Natural killer cell (primary cell): Measurements from ENCODE around the gene CEMIP. TPM values are rescaled to one million over a fixed set of nuclear protein-coding genes. Genes with fewer than 3 reads are reported as not detected.

Experiments used
- ATAC-seq, 3 donors: fragments of 150-1000 bp in 2 of 3; fragments of 200-7000 bp in 1 of 3; cut with Tn5 transposase; 1 replicate in 1 of 3; 2 replicates in 2 of 3; pipeline ENCODE4 v1.10.0; 2021; ENCODE audit warnings: mild to moderate bottlenecking in 2 of 3, moderate library complexity in 2 of 3
- DNase-seq, 2 donors: peaks; one replicate each; pipeline versions ENCODE4 v3.0.0 to v3.0.0-alpha.2; 2013 to 2021; ENCODE audit warnings: mixed read lengths in 1 of 2
- H3K27ac ChIP-seq: one replicate; pipeline ENCODE4 v1.5.1; 2013; ENCODE audit warnings: mild to moderate bottlenecking, low read length
- H3K27me3 ChIP-seq: one replicate; pipeline ENCODE4 v1.6.1; 2013; ENCODE audit warnings: low read length; ENCODE audit not compliant: control insufficient read depth, insufficient read depth
- H3K36me3 ChIP-seq: one replicate; pipeline ENCODE4 v1.6.1; 2013; ENCODE audit warnings: low read length; ENCODE audit not compliant: control insufficient read depth, insufficient read depth
- H3K4me1 ChIP-seq: one replicate; pipeline ENCODE4 v1.6.1; 2013; ENCODE audit warnings: low read length; ENCODE audit not compliant: control insufficient read depth, insufficient read depth
- H3K4me3 ChIP-seq: one replicate; pipeline ENCODE4 v1.5.1; 2013; ENCODE audit warnings: low read length
- H3K9me3 ChIP-seq: one replicate; pipeline ENCODE4 v1.6.1; 2013; ENCODE audit warnings: low read length; ENCODE audit not compliant: control insufficient read depth, insufficient read depth
- H3K27ac Mint-ChIP-seq, 2 donors: one replicate each; pipeline ENCODE4 v1.8.0; 2022; ENCODE audit warnings: mild to moderate bottlenecking in 2 of 2, mixed read lengths in 2 of 2, moderate library complexity in 1 of 2
- H3K27me3 Mint-ChIP-seq, 2 donors: one replicate each; pipeline ENCODE4 v1.8.0; 2022; ENCODE audit warnings: low read depth in 2 of 2, mixed read lengths in 2 of 2
- H3K36me3 Mint-ChIP-seq: one replicate; pipeline ENCODE4 v1.8.0; 2022; ENCODE audit warnings: mixed read lengths
- H3K4me1 Mint-ChIP-seq, 2 donors: one replicate each; pipeline ENCODE4 v1.8.0; 2022; ENCODE audit warnings: mixed read lengths in 2 of 2
- H3K4me3 Mint-ChIP-seq: one replicate; pipeline ENCODE4 v1.8.0; 2022; ENCODE audit warnings: mild to moderate bottlenecking, moderate library complexity, mixed read lengths
- H3K9me3 Mint-ChIP-seq, 2 donors: one replicate each; pipeline ENCODE4 v1.8.0; 2022; ENCODE audit warnings: mixed read lengths in 2 of 2
- CTCF ChIP-seq: fragments of 200-600 bp; IDR thresholded peaks from one replicate; pipeline ENCODE4 v1.8.0; 2022; ENCODE audit warnings: antibody characterized with exemption
- WGBS: methylation state at CpG from one replicate; pipeline ENCODE4 v1.1.7; 2013; ENCODE audit warnings: missing lambda C conversion rate; ENCODE audit not compliant: insufficient coverage; 5-methylcytosine and 5-hydroxymethylcytosine counted together
- intact Hi-C: fragments of 100-400 bp; cut with micrococcal nuclease; formaldehyde crosslinking; loops from one replicate; pipeline ENCODE4 v1.14.2; 2022
- total RNA-seq, 4 donors: library from RNA; stranded (reverse); fragments of 120-200 nt in 1 of 4; gene quantifications; one replicate each; pipeline versions ENCODE4 v1.2.3 to v1.2.4, GENCODE V29; 2013 to 2022

CEMIP gene
- total RNA-seq, 3 donors from 2014 or later (not counting 1 experiment from before 2014, with no cell fraction given) = 0.07 to 0.82 TPM; not detected in 1

GRCh38 chr15:80878242-80878866 is 99.2 kb downstream of the CEMIP start:
- ATAC-seq (no peak), DNase-seq (no peak)
- H3K4me1 ChIP-seq = no peaks in the 10 kb centered on the region
- WGBS = 73% methylated on average over 3 of the region's 3 CpGs
- no peak overlapping the region for H3K27ac Mint-ChIP-seq
- no peaks in the 10 kb centered on the region for H3K4me1 Mint-ChIP-seq
- H3K36me3 Mint-ChIP-seq = no peaks in the 10 kb centered on the region
- H3K36me3 ChIP-seq = no peaks in the 10 kb centered on the region
- H3K27me3 ChIP-seq = no peaks in the 10 kb centered on the region
- H3K4me3 ChIP-seq = no peak overlapping the region
- peaks cover 9 to 18% of the 10 kb centered on the region in 2 donors for H3K27me3 Mint-ChIP-seq
- H3K4me3 Mint-ChIP-seq = no peak overlapping the region
- no peak for TF ChIP-seq CTCF
- no peaks in the 10 kb centered on the region for H3K9me3 Mint-ChIP-seq
- H3K27ac ChIP-seq = no peak overlapping the region
- intact Hi-C loops = no loop called here
- H3K9me3 ChIP-seq = no peaks in the 10 kb centered on the region

GRCh38 chr15:80878867-80879250 is 99.7 kb downstream of the CEMIP start:
- no peak overlapping the region for H3K4me3 Mint-ChIP-seq
- intact Hi-C loops = no loop called here
- H3K9me3 Mint-ChIP-seq = no peaks in the 10 kb centered on the region
- Histone ChIP-seq H3K27ac (no peak overlapping the region), H3K9me3 (no peaks in the 10 kb centered on the region), H3K4me3 (no peak overlapping the region), H3K36me3 (no peaks in the 10 kb centered on the region), H3K27me3 (no peaks in the 10 kb centered on the region), H3K4me1 (no peaks in the 10 kb centered on the region)
- H3K36me3 Mint-ChIP-seq = no peaks in the 10 kb centered on the region
- DNase-seq (no peak), ATAC-seq (no peak)
- no peaks in the 10 kb centered on the region for H3K4me1 Mint-ChIP-seq
- no peak for TF ChIP-seq CTCF
- H3K27me3 Mint-ChIP-seq = peaks cover 9 to 18% of the 10 kb centered on the region in 2 donors
- WGBS = 90% methylated on average over 2 of the region's 2 CpGs
- H3K27ac Mint-ChIP-seq = no peak overlapping the region

- H3K4me3 Mint-ChIP-seq = no peak overlapping the region
- H3K4me1 Mint-ChIP-seq = no peaks in the 10 kb centered on the region
- no peaks in the 10 kb centered on the region for H3K9me3 ChIP-seq
- H3K27ac ChIP-seq = no peak overlapping the region
- H3K4me1 ChIP-seq = no peaks in the 10 kb centered on the region
- H3K27me3 ChIP-seq = no peaks in the 10 kb centered on the region
- H3K27me3 Mint-ChIP-seq = peaks cover 9 to 18% of the 10 kb centered on the region in 2 donors
- H3K4me3 ChIP-seq = no peak overlapping the region
- H3K36me3 ChIP-seq = no peaks in the 10 kb centered on the region
- DNase-seq (no peak), ATAC-seq (no peak)
- 100% methylated on average over 3 of the region's 3 CpGs for WGBS
- no peaks in the 10 kb centered on the region for H3K9me3 Mint-ChIP-seq
- no peaks in the 10 kb centered on the region for H3K36me3 Mint-ChIP-seq
- H3K27ac Mint-ChIP-seq = no peak overlapping the region
- intact Hi-C loops = no loop called here
- no peak for TF ChIP-seq CTCF
Observed at GRCh38 chr15:80880086-80880485, 100.9 kb downstream of the CEMIP start.

- H3K4me1 ChIP-seq = no peaks in the 10 kb centered on the region
- no peaks in the 10 kb centered on the region for H3K9me3 ChIP-seq
- DNase-seq (no peak), ATAC-seq (no peak)
- H3K36me3 ChIP-seq = no peaks in the 10 kb centered on the region
- H3K4me1 Mint-ChIP-seq = no peaks in the 10 kb centered on the region
- no peaks in the 10 kb centered on the region for H3K36me3 Mint-ChIP-seq
- no peak overlapping the region for H3K27ac Mint-ChIP-seq
- H3K27me3 ChIP-seq = no peaks in the 10 kb centered on the region
- WGBS = 92% methylated on average over 2 of the region's 2 CpGs
- H3K9me3 Mint-ChIP-seq = no peaks in the 10 kb centered on the region
- no peak overlapping the region for H3K4me3 ChIP-seq
- H3K27me3 Mint-ChIP-seq = no peaks in the 10 kb centered on the region
- no peak overlapping the region for H3K27ac ChIP-seq
- H3K4me3 Mint-ChIP-seq = no peak overlapping the region
- TF ChIP-seq CTCF = no peak
- intact Hi-C loops = no loop called here
Observed at GRCh38 chr15:80883641-80884040, 104.5 kb downstream of the CEMIP start.
